Neuron (in vitro differentiated cells): ENCODE data around the gene MYO5C.

Experiments
- H2AFZ ChIP-seq: one replicate; pipeline ENCODE4 v1.6.1; 2013; ENCODE audit warnings: low read depth, mild to moderate bottlenecking, inconsistent platforms, low read length, moderate library complexity
- H3K27me3 ChIP-seq: one replicate; pipeline ENCODE4 v1.6.1; 2013; ENCODE audit warnings: low read length; ENCODE audit not compliant: insufficient read depth
- H3K36me3 ChIP-seq: one replicate; pipeline ENCODE4 v1.6.1; 2013; ENCODE audit warnings: low read length; ENCODE audit not compliant: insufficient read depth
- H3K4me1 ChIP-seq: one replicate; pipeline ENCODE4 v1.6.1; 2013; ENCODE audit warnings: low read length; ENCODE audit not compliant: insufficient read depth
- H3K4me3 ChIP-seq: 2 replicates; pipeline ENCODE4 v1.5.1; 2013; ENCODE audit warnings: mild to moderate bottlenecking, low read length, moderate library complexity
- H3K9me3 ChIP-seq: one replicate; pipeline ENCODE4 v1.6.1; 2013; ENCODE audit warnings: low read length

MYO5C gene

DNA sequence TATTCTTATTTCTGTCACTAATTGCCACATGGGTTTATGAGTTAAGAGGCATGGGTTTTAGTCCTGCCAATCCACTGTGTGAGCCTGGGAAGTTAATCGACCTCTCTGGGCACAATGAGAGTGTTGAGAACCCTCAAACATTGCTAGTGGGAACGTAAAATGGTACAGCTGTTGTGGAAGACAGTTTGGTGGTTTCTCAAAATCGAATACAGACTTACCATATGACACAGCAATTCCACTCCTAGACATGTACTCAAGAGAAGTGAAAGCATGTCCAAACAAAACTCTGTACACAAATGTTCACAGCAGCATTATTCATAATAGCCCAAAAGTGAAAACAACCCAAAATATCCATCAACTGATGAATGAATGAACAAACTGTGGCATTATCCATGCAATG is 98.7 kb downstream of the MYO5C start:
- no peaks in the 10 kb centered on the region for H3K4me1 ChIP-seq
- H3K4me3 ChIP-seq: no peak overlapping the region
- no peak overlapping the region for H2AFZ ChIP-seq
- no peaks in the 10 kb centered on the region for H3K9me3 ChIP-seq
- no peaks in the 10 kb centered on the region for H3K27me3 ChIP-seq
- no peaks in the 10 kb centered on the region for H3K36me3 ChIP-seq

DNA sequence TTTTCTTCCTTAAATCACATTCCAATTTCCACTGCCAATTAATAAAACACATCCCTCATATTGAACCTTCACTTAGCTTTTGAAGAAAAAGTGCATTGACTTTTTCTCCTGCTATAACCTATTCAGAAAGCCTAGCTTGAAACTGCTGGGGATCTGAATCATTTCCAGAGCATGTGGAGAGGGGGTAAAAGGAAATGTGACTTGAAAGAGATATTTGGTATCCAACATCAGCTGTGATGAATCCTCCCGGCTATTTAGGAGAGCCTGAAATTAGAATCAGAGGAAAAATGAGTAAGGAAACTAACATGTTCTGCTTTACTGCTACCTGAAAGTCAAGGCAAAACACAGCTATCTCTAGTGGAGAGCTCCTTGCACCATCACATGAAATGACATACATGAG is 101.8 kb downstream of the MYO5C start:
- no peaks in the 10 kb centered on the region for H3K27me3 ChIP-seq
- H3K9me3 ChIP-seq: no peaks in the 10 kb centered on the region
- no peaks in the 10 kb centered on the region for H3K4me1 ChIP-seq
- H3K4me3 ChIP-seq: no peak overlapping the region
- H3K36me3 ChIP-seq: no peaks in the 10 kb centered on the region
- no peak overlapping the region for H2AFZ ChIP-seq

DNA sequence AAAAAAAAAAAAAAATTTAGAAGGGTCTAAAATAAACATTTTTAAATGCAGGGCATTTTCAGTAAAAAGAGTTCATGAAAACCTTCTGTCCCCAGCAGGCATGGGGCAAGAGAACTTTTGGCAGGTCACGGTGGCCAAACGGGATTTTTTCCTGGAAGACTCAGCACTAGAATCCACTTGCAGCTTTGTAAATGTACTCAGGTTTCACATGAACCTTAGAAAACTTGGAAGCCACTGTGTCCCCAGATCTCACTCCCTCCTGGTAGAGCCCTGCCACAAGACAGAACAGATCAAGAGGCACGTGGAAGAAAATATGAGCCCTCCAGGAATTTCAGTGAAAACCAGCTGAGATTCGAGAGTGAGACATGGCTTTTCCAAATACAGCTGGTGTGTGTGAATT is 102.3 kb downstream of the MYO5C start:
- Histone ChIP-seq H3K36me3 (no peaks in the 10 kb centered on the region), H3K9me3 (no peaks in the 10 kb centered on the region), H3K27me3 (no peaks in the 10 kb centered on the region), H3K4me3 (no peak overlapping the region), H2AFZ (no peak overlapping the region), H3K4me1 (no peaks in the 10 kb centered on the region)

DNA sequence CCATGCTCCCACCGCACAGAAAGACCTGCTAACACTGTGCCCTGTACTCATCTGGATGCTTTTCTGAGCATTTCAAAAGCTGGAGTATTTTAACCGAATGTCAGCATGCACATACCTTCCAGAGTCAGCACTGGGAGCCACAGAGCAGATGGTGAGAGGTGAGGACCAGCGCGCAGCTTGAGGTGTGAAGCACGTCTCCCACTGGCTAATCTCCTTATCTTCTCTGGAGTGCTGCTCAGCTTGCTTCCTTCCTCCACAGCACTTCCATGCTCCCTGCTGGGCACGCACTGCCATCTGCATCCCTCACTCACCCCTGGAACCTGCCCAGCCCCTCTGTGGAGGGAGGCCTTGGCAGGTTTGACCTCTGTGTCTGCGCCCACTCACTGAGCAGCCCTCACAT is 104.4 kb downstream of the MYO5C start, which contains the start of gene GNB5:
TSS of gene GNB5 (minus strand) at position 186 of the 400 bp plus-strand sequence. CDS start 6,716 bp downstream, outside the sequence.
- no peaks in the 10 kb centered on the region for H3K4me1 ChIP-seq
- H2AFZ ChIP-seq: no peak within 1 kb of the TSS
- H3K27me3 ChIP-seq: no peaks in the 10 kb centered on the region
- H3K36me3 ChIP-seq: no peaks in the 10 kb centered on the region
- H3K4me3 ChIP-seq: no peak within 1 kb of the TSS
- no peaks in the 10 kb centered on the region for H3K9me3 ChIP-seq

DNA sequence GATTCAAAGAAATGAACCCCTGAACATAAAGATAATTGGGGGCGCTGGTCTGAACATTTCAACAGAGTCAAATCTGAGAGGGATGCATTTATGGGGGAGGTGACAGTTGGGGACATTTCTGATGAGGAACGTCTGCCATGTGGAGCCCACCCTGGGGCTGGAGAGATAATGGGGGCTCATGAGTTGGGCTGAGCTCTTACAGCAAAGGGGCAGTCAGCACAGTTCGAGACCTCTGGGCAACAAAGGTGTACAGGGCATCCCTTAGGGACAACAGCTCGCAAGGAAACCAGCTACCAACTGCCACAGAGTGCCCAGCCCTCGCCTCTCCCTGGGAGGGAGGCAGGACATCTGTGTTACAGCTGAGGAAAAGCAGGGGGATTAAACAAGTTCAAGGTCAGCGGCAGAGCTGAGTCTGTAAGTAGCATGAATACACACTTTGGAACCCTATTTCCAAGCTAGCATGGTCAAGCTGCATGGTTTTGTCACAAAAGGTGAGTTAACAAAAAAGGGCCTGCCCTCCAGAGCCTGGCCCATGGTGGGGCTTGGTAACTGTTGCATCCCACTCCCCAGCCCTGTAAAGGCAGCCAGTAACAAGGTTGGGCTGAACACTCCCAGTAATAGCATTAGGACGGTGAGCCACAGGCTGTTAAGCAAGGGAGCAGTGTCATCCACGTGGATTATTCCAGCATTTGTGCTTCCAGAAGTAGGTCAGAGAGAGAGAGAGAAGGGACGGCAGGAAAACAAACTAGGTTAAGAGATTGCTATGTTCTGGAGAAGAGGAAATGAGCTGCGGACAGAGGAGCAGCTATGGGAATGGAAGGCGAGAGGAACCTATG is 108.7 kb downstream of the MYO5C start:
- no peak overlapping the region for H2AFZ ChIP-seq
- H3K36me3 ChIP-seq: no peaks in the 10 kb centered on the region
- no peaks in the 10 kb centered on the region for H3K27me3 ChIP-seq
- H3K9me3 ChIP-seq: no peaks in the 10 kb centered on the region
- H3K4me3 ChIP-seq: no peak overlapping the region
- no peaks in the 10 kb centered on the region for H3K4me1 ChIP-seq

DNA sequence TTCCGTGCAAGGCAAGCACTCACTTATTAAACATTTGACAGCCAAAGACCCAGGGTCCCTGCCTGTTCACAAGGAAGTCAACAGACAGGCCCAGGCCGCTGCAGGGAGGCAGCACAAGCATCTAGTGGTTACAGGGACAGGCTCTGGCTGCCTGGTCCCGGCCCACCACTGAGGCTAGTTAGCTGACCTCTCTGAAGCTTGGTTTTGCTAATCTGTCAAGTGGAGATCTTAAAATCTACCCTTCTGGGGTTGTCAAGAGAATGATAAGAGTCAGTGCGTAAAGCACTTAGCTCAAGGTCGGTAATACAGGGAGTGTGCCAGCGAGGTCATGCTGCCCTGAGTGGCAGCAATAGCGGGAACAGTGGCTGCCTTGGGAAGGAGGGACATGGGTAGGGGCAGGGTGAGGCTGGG is 110.4 kb downstream of the MYO5C start:
- peaks cover 11% of the 10 kb centered on the region for H3K27me3 ChIP-seq
- H3K4me3 ChIP-seq: no peak overlapping the region
- no peak overlapping the region for H2AFZ ChIP-seq
- H3K9me3 ChIP-seq: no peaks in the 10 kb centered on the region
- H3K36me3 ChIP-seq: no peaks in the 10 kb centered on the region
- H3K4me1 ChIP-seq: peaks cover 7% of the 10 kb centered on the region

DNA sequence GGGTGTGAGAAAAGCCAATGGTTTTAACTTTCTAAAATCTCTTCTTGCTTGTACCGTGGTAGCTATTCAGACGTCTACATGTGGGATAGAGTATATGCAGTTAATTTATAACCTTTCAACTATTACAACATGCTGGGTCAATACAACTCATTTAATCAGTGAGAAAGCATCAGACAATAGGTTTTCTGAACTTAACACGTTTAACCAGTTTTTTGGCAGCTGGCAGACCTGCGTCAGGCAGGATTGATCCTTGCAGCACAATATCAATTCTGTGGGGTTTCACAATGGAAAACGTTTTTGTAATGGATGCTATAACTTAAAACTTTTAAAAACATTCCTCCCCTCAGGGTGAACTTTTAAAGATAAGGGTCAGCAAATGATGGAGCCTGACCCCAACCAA is 110.9 kb downstream of the MYO5C start:
- H3K36me3 ChIP-seq: no peaks in the 10 kb centered on the region
- no peak overlapping the region for H2AFZ ChIP-seq
- H3K4me1 ChIP-seq: peaks cover 10% of the 10 kb centered on the region
- H3K27me3 ChIP-seq: peaks cover 11% of the 10 kb centered on the region
- H3K4me3 ChIP-seq: no peak overlapping the region
- H3K9me3 ChIP-seq: no peaks in the 10 kb centered on the region

DNA sequence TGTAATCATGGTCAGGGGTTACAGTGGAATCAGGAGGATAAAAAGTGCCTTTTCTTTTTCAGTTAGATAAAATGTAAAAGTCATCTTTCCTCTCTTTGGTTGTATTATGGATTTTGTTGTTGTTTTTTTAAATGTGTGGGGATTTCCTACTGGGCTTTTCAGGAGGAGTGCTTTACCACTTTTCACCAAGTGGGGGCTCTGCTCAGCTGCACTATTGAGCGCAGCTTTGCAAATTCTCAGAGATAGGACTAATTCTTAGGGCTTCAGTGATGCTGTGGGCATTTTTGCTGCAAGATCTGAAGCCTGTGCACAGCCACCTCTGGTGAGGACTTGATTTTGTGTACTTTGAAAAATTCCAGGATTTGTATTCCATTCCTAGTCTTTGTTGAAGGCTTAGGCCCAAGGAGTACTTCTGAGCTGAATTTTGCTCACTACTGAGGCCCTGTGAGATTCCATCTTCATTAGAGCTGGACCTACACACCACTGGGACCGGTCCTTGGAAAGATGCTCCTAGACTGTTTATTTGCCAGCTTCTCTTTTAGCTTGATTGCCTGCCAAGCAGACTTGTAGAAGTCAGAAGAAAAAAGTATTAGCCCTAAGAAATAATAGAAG is 111.9 kb downstream of the MYO5C start:
- H3K4me3 ChIP-seq: no peak overlapping the region
- peaks cover 11% of the 10 kb centered on the region for H3K27me3 ChIP-seq
- peaks cover 14% of the 10 kb centered on the region for H3K4me1 ChIP-seq
- H3K9me3 ChIP-seq: no peaks in the 10 kb centered on the region
- H3K36me3 ChIP-seq: no peaks in the 10 kb centered on the region
- no peak overlapping the region for H2AFZ ChIP-seq

DNA sequence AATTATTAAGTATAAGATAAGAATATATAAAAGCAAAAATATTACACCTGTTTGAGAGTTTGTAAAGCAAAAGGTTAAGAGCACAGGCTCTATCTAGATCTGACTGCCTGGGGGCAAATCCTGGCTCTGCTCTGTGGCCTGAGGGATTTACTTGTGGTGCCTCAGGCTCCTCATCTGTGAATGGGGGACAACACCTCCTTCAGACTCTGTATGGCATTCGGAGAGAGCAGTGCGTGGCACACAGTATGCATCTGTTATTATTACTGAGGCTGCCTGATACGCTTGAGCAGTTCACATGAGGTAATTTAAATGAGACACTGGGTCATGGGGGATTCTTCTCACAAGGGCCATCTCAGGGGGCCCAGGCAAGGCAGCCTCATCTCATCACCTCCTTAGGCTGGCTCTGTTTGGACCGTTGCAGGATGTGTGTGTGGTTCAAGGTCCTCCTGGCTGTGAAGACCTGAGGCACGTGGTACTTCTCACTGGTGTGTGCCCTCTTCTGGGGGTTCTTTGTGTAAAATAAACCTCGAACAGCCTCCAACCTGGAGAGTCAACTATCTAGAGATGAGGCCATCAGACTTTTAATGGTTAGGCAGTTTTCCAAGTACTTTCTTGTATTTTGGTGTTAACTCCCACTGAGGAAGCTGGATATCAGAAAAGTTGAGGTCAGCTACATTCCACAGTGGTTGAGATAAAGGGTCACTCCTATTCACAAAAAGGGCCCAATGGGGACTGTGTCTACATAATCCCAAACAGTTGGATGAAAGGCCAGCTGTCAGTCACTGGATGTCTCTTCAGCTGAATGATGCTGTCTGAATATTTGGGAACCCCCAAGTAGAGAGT is 113.4 kb downstream of the MYO5C start:
- Histone ChIP-seq H3K27me3 (peaks cover 11% of the 10 kb centered on the region), H2AFZ (no peak overlapping the region), H3K4me1 (peaks cover 15% of the 10 kb centered on the region), H3K9me3 (no peaks in the 10 kb centered on the region), H3K36me3 (no peaks in the 10 kb centered on the region), H3K4me3 (no peak overlapping the region)

DNA sequence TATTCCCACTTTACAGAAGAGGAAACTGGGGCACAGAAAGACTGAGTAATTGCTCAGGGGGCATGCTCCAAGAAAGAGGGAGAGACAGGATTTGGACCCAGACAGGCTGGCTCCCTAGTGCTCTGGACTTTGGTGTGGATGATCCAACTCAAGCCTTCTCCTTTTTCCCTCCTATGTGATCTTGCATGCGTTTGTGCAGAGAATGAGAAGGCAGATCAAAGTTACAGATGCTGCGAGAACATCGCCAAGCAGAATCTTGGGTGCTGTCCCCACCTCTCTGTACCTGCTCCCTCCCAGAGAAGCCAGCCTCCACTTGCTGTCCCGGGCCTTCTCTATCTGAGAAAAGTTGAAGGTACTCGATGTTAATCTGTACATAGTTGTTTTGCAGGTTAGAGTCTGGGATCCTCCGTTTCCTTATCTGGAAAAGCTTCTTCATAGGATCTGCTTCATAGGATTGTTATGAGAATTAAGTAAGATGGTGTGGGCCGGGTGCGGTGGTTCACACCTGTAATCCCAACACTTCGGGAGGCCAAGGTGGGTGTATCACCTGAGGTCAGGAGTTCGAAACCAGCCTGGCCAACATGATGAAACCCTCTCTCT is 114.7 kb downstream of the MYO5C start:
- peak overlapping the region; percentile 56 for H3K4me3 ChIP-seq
- no peaks in the 10 kb centered on the region for H3K9me3 ChIP-seq
- H3K4me1 ChIP-seq: peaks cover 15% of the 10 kb centered on the region
- peaks cover 11% of the 10 kb centered on the region for H3K27me3 ChIP-seq
- H2AFZ ChIP-seq: peak overlapping the region; percentile 97
- no peaks in the 10 kb centered on the region for H3K36me3 ChIP-seq

DNA sequence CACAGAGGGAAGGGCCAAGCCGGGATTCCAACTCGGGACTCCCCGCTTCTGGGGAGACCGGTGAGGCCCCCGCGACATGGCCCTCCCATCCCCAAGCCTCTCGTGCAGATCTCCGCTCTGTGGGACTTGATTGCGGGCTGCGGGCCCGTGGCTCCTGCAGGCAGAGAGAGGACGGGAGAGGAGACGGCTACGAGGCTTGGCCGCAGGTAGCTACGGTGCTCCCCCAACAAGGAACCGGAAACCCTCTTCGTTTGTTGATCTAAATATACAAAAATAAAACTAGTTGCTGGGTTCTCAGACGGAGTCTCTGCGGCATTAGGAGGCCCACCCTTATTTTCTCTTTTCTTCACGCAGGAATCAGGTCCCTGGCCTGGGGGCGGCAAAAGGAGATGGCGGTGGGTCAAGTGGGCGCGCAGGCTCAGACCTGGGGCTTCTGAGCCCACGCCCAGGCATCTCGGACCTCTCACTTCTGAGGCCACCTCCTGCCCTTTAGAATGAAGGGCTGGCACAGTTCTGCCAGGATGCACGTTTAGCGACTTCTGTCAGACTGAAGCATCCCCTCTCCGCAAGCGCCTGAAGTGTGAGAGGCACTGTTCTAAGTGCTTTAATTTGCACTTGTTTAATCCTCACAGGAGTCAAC is 115.3 kb downstream of the MYO5C start:
- H2AFZ ChIP-seq: peak overlapping the region; percentile 97
- no peaks in the 10 kb centered on the region for H3K9me3 ChIP-seq
- no peaks in the 10 kb centered on the region for H3K36me3 ChIP-seq
- peaks cover 11% of the 10 kb centered on the region for H3K27me3 ChIP-seq
- H3K4me1 ChIP-seq: peaks cover 15% of the 10 kb centered on the region
- H3K4me3 ChIP-seq: peak overlapping the region; percentile 56
